Measurements from ENCODE around the gene ARF1.

DNA sequence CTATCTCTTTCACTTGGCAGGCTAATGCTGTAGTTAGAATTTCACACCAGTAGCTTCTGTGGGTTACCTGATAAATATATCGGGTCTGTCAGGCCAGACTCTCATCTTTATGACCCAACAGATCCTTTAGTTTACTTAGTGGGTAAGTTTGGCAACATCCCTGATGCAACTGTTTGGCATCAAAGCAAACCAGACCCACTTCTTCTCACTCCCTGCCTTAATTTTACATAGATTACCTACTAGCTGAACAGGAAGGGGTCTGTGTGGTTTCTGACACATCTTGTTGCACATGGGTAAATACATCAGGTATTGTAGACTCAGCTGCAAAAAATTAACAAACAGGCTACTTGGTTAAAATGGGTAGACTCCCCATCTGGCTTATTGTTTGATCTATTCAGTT is 54.4 kb downstream of the ARF1 start:
- TF ChIP-seq EZH2phosphoT487 (IDR thresholded peaks at IDR 0.05; ENCODE audit: low read depth, severe bottlenecking, unreplicated experiment) (no peak), EZH2 (IDR thresholded peaks at IDR 0.05; ENCODE audit: borderline replicate concordance) (no peak)
- TF ChIP-seq, protein P1, sequence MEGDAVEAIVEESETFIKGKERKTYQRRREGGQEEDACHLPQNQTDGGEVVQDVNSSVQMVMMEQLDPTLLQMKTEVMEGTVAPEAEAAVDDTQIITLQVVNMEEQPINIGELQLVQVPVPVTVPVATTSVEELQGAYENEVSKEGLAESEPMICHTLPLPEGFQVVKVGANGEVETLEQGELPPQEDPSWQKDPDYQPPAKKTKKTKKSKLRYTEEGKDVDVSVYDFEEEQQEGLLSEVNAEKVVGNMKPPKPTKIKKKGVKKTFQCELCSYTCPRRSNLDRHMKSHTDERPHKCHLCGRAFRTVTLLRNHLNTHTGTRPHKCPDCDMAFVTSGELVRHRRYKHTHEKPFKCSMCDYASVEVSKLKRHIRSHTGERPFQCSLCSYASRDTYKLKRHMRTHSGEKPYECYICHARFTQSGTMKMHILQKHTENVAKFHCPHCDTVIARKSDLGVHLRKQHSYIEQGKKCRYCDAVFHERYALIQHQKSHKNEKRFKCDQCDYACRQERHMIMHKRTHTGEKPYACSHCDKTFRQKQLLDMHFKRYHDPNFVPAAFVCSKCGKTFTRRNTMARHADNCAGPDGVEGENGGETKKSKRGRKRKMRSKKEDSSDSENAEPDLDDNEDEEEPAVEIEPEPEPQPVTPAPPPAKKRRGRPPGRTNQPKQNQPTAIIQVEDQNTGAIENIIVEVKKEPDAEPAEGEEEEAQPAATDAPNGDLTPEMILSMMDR (IDR thresholded peaks at IDR 0.05; ENCODE audit: poor library complexity) = no peak
